Measurements from ENCODE around the gene FZD2.

The FZD2 gene

GRCh38 chr17:44610331-44610730 is 53.0 kb downstream of the FZD2 start:
- no peak for FAIRE-seq
